Inflammatory macrophage treated with lipopolysaccharide for 4 hours (primary cell): ENCODE measurements around the gene SCLY.

Experiments used
- DNase-seq: peaks from one replicate; pipeline ENCODE4 v3.0.0-alpha.2; 2020

The SCLY gene

DNA sequence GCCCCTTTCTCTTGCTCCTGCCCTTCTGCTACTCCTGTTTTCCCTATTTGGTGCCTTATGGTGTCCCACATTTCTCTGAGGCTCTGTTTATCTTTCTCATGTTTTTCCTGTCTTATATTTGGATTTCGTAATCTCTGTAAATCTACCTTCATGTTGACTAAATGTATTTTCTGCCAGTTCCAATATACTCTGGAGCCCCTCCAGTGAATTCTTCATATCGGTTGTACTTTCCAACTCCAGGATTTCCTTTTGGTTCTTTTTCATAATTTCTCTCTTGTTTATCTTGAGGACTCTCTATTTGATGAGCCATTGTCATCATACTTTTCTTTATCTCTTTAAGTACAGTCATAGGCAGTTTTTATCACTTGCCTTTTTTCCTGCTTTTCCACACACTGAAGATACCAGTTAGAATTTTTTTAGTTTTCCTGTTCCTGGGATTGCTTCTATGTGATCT, 19.1 kb downstream of the SCLY start:
- no peak for DNase-seq

DNA sequence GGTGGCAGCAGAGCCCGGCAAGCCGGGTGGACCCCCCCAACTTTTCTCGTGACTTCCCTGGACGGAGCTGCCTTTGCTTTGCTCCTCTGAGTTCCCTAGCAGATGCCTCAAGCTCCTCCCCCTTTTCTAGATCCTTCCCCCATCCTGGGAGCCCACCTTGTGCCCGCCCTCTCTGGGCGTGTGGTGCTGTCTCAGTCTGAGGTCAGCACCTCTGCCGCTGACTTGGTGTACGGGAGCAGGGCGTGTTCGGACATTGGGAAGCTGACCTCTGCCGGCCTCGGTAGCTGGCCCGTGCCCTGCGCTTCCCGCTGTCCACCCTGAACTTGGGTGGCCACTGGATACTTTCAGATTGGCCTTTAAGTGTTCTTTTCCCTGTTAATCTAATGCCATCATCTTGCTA, 19.7 kb downstream of the SCLY start:
- DNase-seq = no peak

DNA sequence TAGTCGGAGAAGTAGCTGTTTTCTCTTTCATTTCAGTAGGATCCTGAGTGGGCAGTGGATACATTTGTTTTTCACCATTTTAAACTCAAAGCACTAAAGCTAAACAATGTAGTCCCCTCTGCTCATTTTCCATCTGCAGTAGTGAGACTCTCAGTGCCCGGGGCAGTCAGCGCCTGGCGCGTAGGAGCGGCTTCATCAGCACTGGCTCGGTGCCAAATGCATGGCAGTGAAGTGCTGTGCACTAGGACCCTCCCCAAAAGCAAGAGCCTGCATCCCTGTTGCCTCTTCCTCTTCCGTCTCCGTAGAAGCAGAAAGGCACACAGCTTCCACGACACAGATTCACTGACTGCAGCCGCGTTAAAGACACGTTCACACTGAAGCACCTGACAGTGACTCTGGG, 20.3 kb downstream of the SCLY start:
- no peak for DNase-seq

DNA sequence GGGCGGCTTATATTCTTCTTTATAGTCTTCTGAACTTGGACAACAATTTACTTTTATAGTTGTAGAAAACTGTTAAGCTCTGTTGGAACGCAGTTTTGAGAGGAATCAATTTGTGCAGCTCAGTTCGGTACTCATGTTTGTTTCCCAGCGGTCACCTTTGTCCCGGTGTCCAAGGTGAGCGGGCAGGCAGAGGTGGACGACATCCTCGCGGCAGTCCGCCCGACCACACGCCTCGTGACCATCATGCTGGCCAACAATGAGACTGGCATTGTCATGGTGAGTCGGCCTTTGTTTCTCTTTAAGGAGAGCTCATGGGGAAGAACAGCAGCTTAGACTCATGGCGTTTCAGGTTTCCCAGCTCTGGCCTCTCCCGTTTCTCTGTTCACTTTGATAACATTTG, 20.8 kb downstream of the SCLY start:
- no peak for DNase-seq

DNA sequence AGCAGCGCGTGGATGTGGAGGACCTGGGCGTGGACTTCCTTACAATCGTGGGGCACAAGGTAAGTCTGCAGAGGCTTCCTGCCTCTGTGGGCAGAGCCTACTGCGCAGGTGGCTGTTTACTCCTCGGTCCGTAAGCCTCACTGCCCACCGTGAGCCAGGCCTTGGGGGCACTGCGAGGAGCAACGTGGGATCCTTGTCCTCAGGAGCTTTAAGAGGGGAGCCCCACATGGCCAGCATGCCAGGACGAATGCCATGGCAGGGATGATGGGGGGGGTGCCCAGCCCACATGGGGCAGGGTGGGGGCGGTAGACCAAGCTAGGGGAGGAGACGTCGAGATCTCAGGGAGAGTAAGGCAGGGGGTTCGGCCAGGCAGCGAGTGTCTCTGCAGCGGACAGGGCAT, 21.4 kb downstream of the SCLY start:
- no peak for DNase-seq

DNA sequence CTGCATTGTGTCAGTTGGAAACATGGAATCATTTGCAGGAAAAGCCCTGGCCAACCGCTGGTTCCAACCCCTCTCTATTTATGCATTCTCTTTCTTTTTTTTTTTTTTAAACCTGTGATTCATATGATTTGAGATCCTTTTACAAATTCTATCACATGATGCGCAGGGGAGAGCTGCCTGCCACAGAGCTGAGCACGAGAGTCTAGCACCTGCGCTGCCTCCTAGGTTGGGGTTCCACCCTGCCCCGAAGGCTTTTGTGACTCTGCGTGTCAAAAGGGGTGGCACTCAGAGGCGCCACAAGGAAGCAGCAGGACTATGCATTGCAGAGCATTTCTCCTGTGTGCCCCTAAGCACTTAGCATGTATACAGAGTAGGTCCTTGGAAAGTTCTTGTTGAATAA, 22.0 kb downstream of the SCLY start:
- DNase-seq = no peak

DNA sequence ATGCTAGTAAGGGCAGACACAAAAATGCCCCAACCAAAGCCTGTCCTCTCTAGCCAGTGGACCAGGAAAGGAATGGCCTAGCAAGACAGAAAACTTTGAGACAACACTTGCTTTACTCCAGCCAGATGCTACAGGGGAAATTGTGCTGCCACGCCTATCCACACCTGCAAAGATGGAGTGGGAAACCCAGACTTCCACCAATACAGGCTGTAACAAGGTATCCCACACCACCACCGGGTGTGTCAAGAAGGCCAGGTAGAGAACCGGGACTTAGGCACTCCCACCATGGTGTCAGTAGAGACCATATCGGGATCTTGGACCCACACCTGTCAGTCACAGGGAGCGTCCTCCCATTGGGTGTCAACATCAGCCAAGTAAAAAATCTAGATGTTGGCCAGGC, 23.1 kb downstream of the SCLY start:
- no peak for DNase-seq

DNA sequence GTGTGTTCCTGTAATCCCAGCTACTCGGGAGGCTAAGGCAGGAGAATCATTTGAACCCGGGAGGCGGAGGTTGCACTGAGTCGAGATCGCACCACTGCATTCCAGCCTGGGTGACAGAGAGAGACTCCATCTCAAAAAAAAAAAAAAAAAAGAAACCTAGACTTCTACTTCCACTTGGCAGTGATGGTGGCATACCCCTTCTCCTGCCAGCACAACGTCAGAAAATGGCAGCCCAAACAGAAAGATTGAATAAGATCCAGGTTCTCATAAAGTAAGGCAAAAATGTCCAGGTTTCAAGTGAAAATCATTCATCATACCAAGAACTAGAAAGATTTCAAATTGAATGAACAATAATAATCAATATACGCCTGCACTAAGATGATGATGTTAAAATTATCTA, 24.0 kb downstream of the SCLY start:
- DNase-seq = no peak

DNA sequence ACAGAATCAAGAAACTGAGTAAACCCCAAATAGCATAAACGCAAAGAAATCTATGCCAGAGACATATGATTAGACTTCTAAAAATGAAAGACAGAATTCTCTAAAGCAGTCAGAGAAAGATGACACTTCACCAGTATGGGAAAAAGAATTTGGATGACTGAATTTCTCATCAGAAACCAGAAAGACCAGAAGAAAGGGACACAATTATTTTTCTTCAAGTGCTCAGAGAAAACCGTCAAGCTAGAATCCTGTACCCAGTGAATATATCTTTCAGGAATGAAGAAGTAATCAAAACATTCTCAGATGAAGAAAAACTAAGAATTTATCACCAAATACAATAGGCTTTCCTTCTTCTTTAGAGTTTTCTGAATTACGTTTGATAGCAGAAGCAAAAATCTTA, 25.1 kb downstream of the SCLY start:
- DNase-seq = no peak

DNA sequence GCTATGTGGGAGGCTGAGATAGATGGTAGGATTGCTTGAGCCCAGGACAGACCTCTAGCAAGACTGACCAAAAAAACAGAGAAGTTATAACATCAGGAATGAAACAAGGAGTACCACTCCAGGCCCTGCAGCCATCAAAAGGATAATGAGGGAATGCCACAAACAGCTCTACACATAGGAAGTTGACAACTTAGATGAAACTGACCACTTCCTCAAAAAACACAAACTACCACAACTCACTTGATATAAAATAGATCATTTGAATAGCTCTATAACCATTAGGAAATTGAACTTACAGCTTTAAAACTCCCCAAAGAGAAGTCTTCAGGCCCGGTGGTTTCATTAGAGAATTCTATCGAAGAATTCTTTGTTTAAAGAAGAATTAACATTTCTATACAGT, 26.4 kb downstream of the SCLY start:
- peak; percentile 44 for DNase-seq

DNA sequence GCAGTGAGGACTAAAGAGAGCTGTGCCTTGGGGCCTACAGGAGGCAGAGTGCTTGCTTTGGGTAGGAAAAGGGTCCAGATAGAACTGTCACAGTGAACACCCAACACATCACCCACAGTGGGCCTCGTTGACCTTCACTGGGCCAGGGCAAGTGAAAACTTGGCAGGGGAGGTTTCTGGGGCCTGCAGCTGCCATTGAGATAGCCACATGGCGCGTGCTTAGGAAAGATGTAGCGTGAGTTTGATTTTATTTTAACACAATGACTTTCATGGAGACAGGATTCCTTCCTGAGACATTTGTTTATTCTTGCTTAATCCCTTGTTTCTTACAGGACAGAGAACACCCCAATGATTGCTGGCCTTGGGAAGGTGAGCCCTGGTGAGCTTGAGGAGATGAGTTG, 30.1 kb downstream of the SCLY start:
- DNase-seq = no peak

DNA sequence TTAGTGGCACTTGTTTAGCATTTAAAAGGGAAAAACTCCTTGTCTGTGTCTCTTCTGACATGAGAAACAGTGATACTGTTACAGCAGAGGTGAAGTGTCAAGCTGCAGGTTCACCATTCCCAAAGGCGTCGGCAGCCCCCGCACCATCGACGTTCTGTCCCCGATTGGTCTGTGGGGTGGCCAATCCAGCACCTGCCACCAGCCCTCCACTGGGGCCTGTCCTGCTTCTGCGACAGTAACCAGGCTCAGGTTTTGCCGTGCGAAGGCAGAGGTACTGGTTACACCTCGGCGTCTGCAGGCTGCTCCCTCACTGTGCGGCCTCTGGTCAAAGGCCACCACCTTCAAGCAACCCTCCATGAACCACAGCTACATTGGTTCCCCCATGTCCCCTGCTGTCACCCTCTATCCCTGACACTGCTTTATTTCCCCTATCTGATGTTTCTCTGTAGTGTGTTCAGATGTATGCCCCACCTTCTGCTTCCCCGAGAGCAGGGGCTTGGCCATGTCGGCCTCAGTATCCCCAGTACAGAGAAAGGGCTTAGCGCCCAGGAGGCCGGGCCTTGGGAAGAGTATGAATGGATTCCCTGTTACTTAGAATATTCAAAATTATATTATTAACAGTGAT, 30.7 kb downstream of the SCLY start:
- DNase-seq = no peak

DNA sequence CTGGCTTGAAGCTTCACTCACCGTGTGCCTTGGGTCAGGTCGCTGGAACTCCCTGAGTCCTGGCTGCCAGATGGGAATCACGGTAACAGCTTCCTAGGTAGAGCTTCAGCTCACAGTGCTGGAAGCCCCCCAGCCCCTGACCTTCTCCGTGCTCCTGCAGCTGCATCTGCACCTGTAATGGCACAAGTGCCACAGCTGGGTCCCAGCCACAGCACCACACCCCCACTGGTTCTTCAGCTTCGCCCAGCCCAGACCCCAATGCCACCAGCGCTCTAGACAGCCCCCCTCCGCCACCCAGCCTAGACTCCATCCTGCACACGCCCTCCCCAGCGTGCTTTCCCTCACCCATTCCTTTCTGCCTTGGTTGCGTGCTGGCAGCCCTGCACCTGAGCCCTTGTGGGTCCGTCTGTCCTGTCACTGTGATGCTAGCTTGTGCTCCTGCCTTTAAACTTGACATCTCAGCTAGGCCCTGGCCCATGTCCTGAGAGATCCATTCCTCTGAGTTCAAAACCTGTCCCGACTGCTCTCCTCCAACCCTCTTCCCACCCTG, 31.8 kb downstream of the SCLY start:
- no peak for DNase-seq

DNA sequence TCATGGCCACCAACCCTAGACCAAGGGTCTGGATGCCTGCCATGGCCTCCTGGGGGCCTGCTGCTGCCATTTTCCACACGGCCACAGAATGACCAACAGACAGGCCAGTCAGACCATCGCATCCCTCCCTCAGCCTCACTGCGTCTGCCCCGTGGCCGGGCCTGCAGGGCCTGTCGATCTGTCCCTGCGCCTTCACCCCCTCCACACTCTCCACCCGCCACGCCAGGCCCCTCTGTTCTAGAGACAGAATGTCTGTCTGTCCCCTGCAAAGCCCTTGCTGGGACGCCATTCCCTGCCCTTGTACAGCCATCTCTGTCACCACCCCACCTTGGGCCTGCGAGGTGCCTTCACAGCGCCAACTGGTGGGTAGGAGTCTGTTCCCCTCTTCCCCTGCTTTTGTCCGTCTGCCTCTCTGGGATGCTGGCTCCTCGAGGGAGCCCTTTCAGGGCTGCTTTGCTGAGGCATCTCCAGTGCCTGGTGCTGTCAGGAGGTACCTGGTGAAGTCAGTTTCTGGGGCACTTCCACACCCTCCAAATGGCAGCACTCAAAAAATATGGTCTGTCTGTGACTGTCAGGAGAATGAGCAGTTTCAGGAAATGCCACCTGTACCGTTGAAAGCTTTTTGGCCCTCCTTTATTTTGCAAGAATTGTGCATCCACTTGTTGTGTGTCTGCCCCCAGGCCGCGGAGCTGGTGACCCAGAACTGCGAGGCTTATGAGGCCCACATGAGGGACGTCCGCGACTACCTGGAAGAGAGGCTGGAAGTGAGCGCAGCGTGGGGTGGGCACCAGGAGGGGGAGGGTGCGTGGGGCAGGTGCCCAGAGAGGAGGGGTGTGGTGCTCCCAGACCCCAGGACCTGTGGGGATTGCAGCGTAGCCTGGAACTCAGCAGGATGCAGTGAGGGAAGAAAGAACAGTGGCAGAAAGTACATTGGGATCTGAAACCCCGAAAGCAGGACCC, 32.7 kb downstream of the SCLY start:
- DNase-seq = no peak

DNA sequence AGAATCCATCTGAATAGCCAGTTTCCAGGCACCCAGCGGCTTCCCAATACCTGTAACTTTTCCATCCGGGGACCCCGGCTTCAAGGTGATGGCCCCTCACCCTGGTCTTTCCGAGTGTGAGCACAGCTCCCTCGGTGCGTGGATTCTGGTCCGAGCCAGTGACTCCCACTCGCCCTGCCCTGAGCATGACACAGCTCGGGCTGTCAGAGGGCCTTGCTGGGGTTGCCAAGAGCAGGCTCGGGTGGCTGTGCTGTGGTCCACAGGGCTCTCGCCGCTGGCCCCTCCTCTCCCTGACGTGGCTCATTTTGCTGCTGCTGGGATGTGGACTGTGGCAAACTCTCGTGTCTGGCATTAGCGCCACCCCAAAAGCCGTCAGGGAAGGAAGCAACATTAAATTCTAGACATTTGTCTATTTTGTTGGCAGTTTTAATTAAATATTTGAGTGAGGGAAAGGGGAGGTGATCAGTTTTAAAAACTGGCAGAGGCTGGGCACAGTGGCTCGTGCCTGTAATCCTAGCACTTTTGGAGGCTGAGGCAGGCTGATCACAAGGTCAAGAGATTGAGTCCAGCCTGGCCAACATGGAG, 33.7 kb downstream of the SCLY start:
- DNase-seq = no peak

DNA sequence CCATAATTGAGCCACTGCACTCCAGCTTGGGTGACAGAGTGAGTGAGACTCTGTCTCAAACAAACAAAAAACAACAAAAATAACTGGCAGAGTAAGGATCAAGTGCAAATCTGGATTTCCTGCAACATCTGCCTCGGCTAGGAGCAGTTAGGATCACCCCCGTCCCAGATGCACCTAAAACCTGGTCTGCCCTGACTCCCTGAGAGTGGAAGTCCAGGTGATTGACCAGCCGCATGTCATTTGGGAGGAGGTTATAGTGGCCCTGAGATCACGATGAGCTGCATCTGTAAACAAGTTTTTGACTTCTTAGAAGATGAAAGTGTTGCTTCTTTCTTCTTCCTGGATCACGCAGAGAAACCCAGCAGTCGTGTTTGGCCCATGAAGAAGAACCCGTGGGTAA, 34.3 kb downstream of the SCLY start:
- no peak for DNase-seq

DNA sequence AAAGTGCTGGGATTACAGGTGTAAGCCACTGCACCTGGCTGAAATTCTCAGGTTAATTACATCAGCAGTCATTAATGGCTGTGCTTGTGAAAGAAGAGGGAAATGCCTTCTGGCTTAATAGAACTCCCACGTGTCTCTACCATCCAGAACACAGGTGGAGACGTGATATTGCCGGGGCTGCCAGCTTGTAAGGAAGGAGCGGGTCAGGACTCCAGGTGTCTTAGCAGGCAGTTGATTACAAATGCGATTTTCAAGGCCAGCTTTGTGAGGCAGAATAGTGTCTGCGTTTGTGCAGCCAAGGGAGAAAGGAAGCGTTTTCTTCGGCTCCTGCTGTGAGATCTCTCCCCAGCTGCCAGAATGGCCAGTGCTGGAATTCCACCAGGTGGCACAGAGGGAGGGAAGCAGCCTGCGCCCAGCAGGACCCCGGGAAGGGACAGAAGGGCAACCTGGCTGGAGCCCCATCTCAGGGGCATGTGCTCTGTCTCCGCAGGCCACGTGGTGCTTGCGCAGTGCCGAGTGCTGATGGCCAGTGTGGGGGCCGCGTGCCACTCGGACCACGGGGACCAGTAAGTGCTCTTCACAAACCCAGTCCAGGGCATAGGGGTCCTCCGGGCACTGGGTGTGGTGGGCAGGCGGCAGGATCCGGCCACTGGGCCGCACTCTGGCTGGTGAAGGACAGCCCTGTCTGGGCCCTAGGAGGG, 35.7 kb downstream of the SCLY start:
- no peak for DNase-seq

DNA sequence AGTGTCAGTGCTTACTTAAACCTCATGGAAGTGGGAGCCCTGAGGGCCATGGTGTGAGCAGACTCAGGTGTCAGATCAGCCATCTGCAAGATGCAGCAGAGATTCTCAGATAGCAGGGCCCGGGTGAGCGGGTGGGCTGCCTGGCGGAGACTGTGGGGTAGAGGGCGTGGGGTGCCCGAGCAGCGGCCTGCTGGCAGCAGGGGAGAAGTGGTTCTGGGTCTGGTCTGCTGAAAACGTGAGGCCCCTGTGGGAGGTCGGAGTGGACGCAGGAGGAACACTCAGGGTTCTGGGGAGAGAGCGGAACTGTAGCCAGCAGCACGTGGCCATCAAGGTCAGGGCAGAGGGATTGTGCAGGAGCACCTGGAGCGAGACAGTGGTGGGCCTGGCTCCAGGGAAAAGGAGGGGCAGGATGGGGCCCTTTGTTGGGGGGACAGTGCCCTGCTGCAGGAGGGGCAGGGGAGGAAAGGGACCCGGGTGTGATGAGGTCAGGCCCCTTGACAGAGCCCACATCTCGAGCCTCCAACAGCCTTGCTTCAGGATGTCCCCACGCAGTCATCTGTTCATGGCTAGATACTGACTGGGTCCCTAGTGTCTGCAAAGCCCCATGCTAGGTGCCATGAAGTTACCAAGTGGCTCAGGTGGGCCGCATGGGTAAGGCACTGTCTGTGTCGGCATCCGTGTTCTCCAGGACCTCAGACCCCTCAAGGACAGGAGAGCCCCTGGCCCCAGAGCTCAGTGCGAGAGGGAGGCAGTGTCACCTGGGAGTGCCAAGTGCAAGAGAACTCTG, 36.6 kb downstream of the SCLY start:
- no peak for DNase-seq

DNA sequence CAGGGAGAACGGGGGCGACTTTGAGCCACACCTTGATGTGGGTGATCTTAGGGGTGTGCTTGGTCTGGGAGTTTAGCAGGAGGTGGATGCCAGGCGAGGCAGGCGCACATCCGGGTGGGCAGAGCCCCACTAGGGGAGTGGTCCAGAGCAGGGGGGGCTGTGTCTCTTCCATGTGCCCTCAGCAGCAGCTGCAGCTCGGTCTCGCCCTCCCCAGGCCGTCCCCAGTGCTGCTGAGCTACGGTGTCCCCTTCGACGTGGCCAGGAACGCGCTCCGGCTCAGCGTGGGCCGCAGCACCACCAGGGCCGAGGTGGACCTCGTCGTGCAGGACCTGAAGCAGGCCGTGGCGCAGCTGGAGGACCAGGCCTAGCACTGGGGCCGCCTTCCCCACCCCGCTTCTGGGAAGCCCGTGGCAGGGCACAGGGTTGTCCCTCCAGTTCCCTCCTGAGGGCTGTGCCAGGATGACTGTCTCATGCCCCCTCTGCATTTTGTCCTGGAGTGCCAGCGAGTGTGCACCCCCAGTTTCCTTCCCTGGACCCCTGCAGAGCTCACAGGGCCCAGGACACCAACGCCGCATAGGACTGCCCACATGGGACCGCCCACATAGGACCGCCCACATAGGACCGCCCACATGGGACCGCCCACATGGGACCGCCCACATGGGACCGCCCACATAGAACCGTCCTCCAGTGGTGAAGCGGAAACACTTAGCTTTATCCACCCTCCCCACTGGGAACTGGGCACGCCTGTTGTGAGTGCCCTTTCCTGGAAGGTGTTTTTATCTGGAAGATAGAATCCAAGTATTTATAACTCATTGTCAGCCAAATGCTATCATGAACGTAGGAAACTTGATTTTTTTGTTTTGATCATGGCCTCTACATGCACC, 37.4 kb downstream of the SCLY start:
- peak; percentile 58 for DNase-seq

DNA sequence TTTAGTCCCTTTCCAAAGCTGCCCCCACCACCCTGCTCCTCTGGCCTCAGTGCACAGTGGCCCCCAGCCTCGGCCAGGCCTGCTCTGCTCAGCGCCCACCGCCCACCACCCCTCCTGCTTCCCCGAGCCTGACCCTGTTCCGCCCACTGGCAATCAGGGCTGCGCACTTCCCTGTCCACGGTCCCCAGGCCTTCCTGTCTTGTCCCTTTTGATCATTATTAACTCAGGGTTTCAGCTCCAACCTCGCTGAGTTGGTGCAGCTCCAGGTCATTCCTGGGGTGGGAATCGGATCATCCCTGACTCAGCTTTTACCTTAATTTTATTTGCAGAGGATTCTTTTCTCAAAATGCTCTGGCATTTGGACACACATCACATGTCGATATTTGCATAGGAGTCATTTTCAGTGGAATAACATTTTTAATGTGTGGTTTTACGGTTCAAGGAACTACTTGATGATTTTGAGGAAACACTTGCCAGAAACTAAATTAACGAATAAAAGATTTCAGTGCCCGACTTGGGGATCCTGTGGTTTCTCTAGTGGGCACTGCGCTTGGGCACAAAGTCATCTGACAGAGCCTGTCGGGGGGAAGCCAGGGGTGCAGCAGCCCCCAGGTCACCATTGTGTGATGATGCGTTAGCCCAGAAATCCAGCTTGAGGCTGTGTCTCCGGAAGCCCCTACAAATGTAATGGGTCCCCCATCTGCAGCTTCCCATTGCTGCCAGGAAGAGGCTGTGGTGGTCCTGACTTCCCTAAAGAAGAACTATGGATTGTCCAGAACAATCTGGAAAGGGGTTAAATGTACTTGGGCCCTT, 38.3 kb downstream of the SCLY start:
- peak; percentile 56 for DNase-seq
